CD4-positive, CD25-positive, alpha-beta regulatory T cell (primary cell): ENCODE data around the gene ZHX3. TPM values are rescaled to one million over a fixed set of nuclear protein-coding genes. Genes with fewer than 3 reads are reported as not detected.

Experiments used
- ATAC-seq, 2 donors: fragments of 150-1000 bp; cut with Tn5 transposase; one replicate each; pipeline ENCODE4 v1.10.0; 2021; ENCODE audit warnings: low read depth in 2 of 2, moderate number of reproducible peaks in 2 of 2, moderate library complexity in 1 of 2
- DNase-seq, 3 donors: peaks; one replicate each; pipeline versions ENCODE4 v3.0.0 to v3.0.0-alpha.2; 2012 to 2022; ENCODE audit warnings: mixed read lengths in 1 of 3
- H3K27ac ChIP-seq: one replicate; pipeline ENCODE4 v1.7.0; 2013; ENCODE audit warnings: mild to moderate bottlenecking, low read length; ENCODE audit not compliant: insufficient read depth, poor library complexity, severe bottlenecking
- H3K27me3 ChIP-seq: one replicate; pipeline ENCODE4 v1.7.0; 2013; ENCODE audit warnings: low read length; ENCODE audit not compliant: control insufficient read depth, insufficient read depth
- H3K36me3 ChIP-seq: one replicate; pipeline ENCODE4 v1.7.0; 2013; ENCODE audit warnings: mild to moderate bottlenecking, low read length, moderate library complexity; ENCODE audit not compliant: control insufficient read depth, insufficient read depth
- H3K4me1 ChIP-seq: 2 replicates; pipeline ENCODE4 v1.7.0; 2013; ENCODE audit warnings: mild to moderate bottlenecking, low read length; ENCODE audit not compliant: insufficient read depth, control insufficient read depth, poor library complexity, severe bottlenecking
- H3K4me3 ChIP-seq: one replicate; pipeline ENCODE4 v1.7.0; 2013; ENCODE audit warnings: low read depth, mild to moderate bottlenecking, low read length, moderate library complexity
- H3K9me3 ChIP-seq, 2 experiments: 1 replicate in 1 of 2; 2 replicates in 1 of 2; pipeline ENCODE4 v1.7.0; 2013; ENCODE audit warnings: low read length in 2 of 2, mild to moderate bottlenecking in 1 of 2, moderate library complexity in 1 of 2; ENCODE audit not compliant: control insufficient read depth in 2 of 2
- H3K27ac Mint-ChIP-seq, 3 donors: one replicate each; pipeline ENCODE4 v1.8.0; 2020 to 2022; ENCODE audit warnings: mild to moderate bottlenecking in 3 of 3, mixed read lengths in 3 of 3, moderate library complexity in 2 of 3
- H3K27me3 Mint-ChIP-seq: one replicate; pipeline ENCODE4 v1.8.0; 2022; ENCODE audit warnings: mild to moderate bottlenecking, mixed read lengths
- H3K36me3 Mint-ChIP-seq: one replicate; pipeline ENCODE4 v1.8.0; 2020; ENCODE audit warnings: mixed read lengths
- H3K4me1 Mint-ChIP-seq, 4 donors: one replicate each; pipeline ENCODE4 v1.8.0; 2020 to 2022; ENCODE audit warnings: mixed read lengths in 4 of 4, mild to moderate bottlenecking in 1 of 4
- H3K4me3 Mint-ChIP-seq, 4 donors: one replicate each; pipeline ENCODE4 v1.8.0; 2020 to 2022; ENCODE audit warnings: mild to moderate bottlenecking in 4 of 4, mixed read lengths in 4 of 4, moderate library complexity in 3 of 4
- H3K9me3 Mint-ChIP-seq, 7 donors: one replicate each; pipeline ENCODE4 v1.8.0; 2020 to 2022; ENCODE audit warnings: mixed read lengths in 7 of 7, mild to moderate bottlenecking in 3 of 7, moderate library complexity in 2 of 7
- polyA plus RNA-seq, 4 donors: library from polyadenylated mRNA; unstranded; fragments of 300-500 nt; fragmentation: Illumina TruSeq; gene quantifications; one replicate each; pipeline ENCODE4 v1.2.3, GENCODE V29; 2021
- total RNA-seq: library from RNA; stranded (reverse); gene quantifications from one replicate; pipeline ENCODE4 v1.2.3, GENCODE V29; 2022

The ZHX3 gene
- total and polyA plus RNA-seq, 5 donors from 2014 or later = 0.42 to 8.8 (median 2.9) TPM

- ATAC-seq (no peak), DNase-seq (no peak)
- Mint-ChIP-seq H3K4me1 (peaks cover 0 to 5% (median 2%) of the 10 kb centered on the region in 4 donors), H3K36me3 (peaks cover 9% of the 10 kb centered on the region), H3K27me3 (no peaks in the 10 kb centered on the region), H3K4me3 (no peak overlapping the region), H3K9me3 (no peaks in the 10 kb centered on the region), H3K27ac (no peak overlapping the region)
- H3K27me3 ChIP-seq = no peaks in the 10 kb centered on the region
- no peaks in the 10 kb centered on the region for H3K36me3 ChIP-seq
- no peaks in the 10 kb centered on the region for H3K9me3 ChIP-seq
- no peaks in the 10 kb centered on the region for H3K4me1 ChIP-seq
- H3K4me3 ChIP-seq = no peak overlapping the region
- no peak overlapping the region for H3K27ac ChIP-seq
Measured at GRCh38 chr20:41308290-41308711, 9.2 kb downstream of the ZHX3 start.

- no peaks in the 10 kb centered on the region for H3K27me3 ChIP-seq
- no peaks in the 10 kb centered on the region for H3K9me3 ChIP-seq
- no peaks in the 10 kb centered on the region for H3K9me3 Mint-ChIP-seq
- no peaks in the 10 kb centered on the region for H3K4me1 ChIP-seq
- H3K4me3 ChIP-seq = no peak overlapping the region
- no peaks in the 10 kb centered on the region for H3K27me3 Mint-ChIP-seq
- H3K36me3 ChIP-seq = no peaks in the 10 kb centered on the region
- peaks cover 0 to 5% (median 2%) of the 10 kb centered on the region in 4 donors for H3K4me1 Mint-ChIP-seq
- H3K27ac ChIP-seq = no peak overlapping the region
- no peak for DNase-seq
- H3K4me3 Mint-ChIP-seq = no peak overlapping the region
- no peak for ATAC-seq
- H3K27ac Mint-ChIP-seq = no peak overlapping the region
- H3K36me3 Mint-ChIP-seq = peaks cover 9% of the 10 kb centered on the region
Measured at GRCh38 chr20:41307021-41307420, 10.5 kb downstream of the ZHX3 start.

GRCh38 chr20:41306061-41306727, 11.3 kb downstream of the ZHX3 start:
- Mint-ChIP-seq H3K9me3 (no peaks in the 10 kb centered on the region), H3K36me3 (peaks cover 9% of the 10 kb centered on the region), H3K4me1 (peaks cover 0 to 5% (median 2%) of the 10 kb centered on the region in 4 donors), H3K27ac (no peak overlapping the region), H3K27me3 (no peaks in the 10 kb centered on the region), H3K4me3 (no peak overlapping the region)
- H3K27me3 ChIP-seq = no peaks in the 10 kb centered on the region
- no peak overlapping the region for H3K27ac ChIP-seq
- no peaks in the 10 kb centered on the region for H3K9me3 ChIP-seq
- no peak for DNase-seq
- ATAC-seq = no peak
- no peaks in the 10 kb centered on the region for H3K36me3 ChIP-seq
- no peak overlapping the region for H3K4me3 ChIP-seq
- H3K4me1 ChIP-seq = no peaks in the 10 kb centered on the region

GRCh38 chr20:41304424-41305079, 13.0 kb downstream of the ZHX3 start:
- peaks cover 0 to 5% (median 2%) of the 10 kb centered on the region in 4 donors for H3K4me1 Mint-ChIP-seq
- no peaks in the 10 kb centered on the region for H3K27me3 Mint-ChIP-seq
- DNase-seq = no peak
- Histone ChIP-seq H3K27me3 (no peaks in the 10 kb centered on the region), H3K4me3 (no peak overlapping the region), H3K36me3 (no peaks in the 10 kb centered on the region), H3K9me3 (no peaks in the 10 kb centered on the region), H3K27ac (no peak overlapping the region), H3K4me1 (no peaks in the 10 kb centered on the region)
- peaks cover under 1% of the 10 kb centered on the region for H3K36me3 Mint-ChIP-seq
- H3K27ac Mint-ChIP-seq = no peak overlapping the region
- H3K9me3 Mint-ChIP-seq = peaks cover 0 to 1% (median 0%) of the 10 kb centered on the region in 7 donors
- no peak overlapping the region for H3K4me3 Mint-ChIP-seq
- ATAC-seq = no peak

- ATAC-seq (no peak), DNase-seq (no peak)
- Histone ChIP-seq H3K27ac (no peak overlapping the region), H3K27me3 (no peaks in the 10 kb centered on the region), H3K4me1 (no peaks in the 10 kb centered on the region), H3K36me3 (no peaks in the 10 kb centered on the region), H3K4me3 (no peak overlapping the region), H3K9me3 (no peaks in the 10 kb centered on the region)
- no peaks in the 10 kb centered on the region for H3K36me3 Mint-ChIP-seq
- H3K27ac Mint-ChIP-seq = no peak overlapping the region
- H3K9me3 Mint-ChIP-seq = peaks cover 0 to 1% (median 0%) of the 10 kb centered on the region in 7 donors
- no peak overlapping the region for H3K4me3 Mint-ChIP-seq
- H3K4me1 Mint-ChIP-seq = peaks cover 0 to 5% (median 2%) of the 10 kb centered on the region in 4 donors
- H3K27me3 Mint-ChIP-seq = no peaks in the 10 kb centered on the region
Measured at GRCh38 chr20:41304002-41304401, 13.5 kb downstream of the ZHX3 start.

- Histone ChIP-seq H3K27ac (no peak overlapping the region), H3K4me1 (no peaks in the 10 kb centered on the region), H3K4me3 (no peak overlapping the region), H3K36me3 (no peaks in the 10 kb centered on the region), H3K9me3 (no peaks in the 10 kb centered on the region), H3K27me3 (no peaks in the 10 kb centered on the region)
- ATAC-seq = no peak
- Mint-ChIP-seq H3K4me3 (no peak overlapping the region), H3K4me1 (peaks cover 0 to 2% (median 0%) of the 10 kb centered on the region in 4 donors), H3K36me3 (no peaks in the 10 kb centered on the region), H3K27ac (no peak overlapping the region), H3K27me3 (peaks cover 5% of the 10 kb centered on the region), H3K9me3 (peaks cover 0 to 2% (median 0%) of the 10 kb centered on the region in 7 donors)
- no peak for DNase-seq
Measured at GRCh38 chr20:41300886-41301285, 16.6 kb downstream of the ZHX3 start.

GRCh38 chr20:41300383-41300782, 17.1 kb downstream of the ZHX3 start:
- ATAC-seq = no peak
- H3K27me3 Mint-ChIP-seq = peaks cover 5% of the 10 kb centered on the region

More at GRCh38 chr20:41300383-41300782, 17.1 kb downstream of the ZHX3 start:
- H3K27me3 ChIP-seq = no peaks in the 10 kb centered on the region
- H3K9me3 ChIP-seq = no peaks in the 10 kb centered on the region
- no peaks in the 10 kb centered on the region for H3K36me3 ChIP-seq
- Mint-ChIP-seq H3K27ac (no peak overlapping the region), H3K9me3 (peaks cover 0 to 2% (median 0%) of the 10 kb centered on the region in 7 donors), H3K36me3 (no peaks in the 10 kb centered on the region), H3K4me3 (no peak overlapping the region), H3K4me1 (peaks cover 0 to 2% (median 0%) of the 10 kb centered on the region in 4 donors)
- H3K4me3 ChIP-seq = no peak overlapping the region
- no peak overlapping the region for H3K27ac ChIP-seq
- no peak for DNase-seq
- H3K4me1 ChIP-seq = no peaks in the 10 kb centered on the region
